HG03095 (cell line): ENCODE results near the gene XNDC1N.
"Not testable (repeated sequence)": the region's sequence is repeated elsewhere in the genome, so short reads cannot be mapped to it uniquely, and the experiment has no call there.

Experiments
- ATAC-seq: cut with Tn5 transposase; IDR thresholded peaks from one replicate; pipeline ENCODE4 v1.9.1; 2021; ENCODE audit warnings: moderate library complexity; ENCODE audit not compliant: unreplicated experiment

XNDC1N gene

DNA sequence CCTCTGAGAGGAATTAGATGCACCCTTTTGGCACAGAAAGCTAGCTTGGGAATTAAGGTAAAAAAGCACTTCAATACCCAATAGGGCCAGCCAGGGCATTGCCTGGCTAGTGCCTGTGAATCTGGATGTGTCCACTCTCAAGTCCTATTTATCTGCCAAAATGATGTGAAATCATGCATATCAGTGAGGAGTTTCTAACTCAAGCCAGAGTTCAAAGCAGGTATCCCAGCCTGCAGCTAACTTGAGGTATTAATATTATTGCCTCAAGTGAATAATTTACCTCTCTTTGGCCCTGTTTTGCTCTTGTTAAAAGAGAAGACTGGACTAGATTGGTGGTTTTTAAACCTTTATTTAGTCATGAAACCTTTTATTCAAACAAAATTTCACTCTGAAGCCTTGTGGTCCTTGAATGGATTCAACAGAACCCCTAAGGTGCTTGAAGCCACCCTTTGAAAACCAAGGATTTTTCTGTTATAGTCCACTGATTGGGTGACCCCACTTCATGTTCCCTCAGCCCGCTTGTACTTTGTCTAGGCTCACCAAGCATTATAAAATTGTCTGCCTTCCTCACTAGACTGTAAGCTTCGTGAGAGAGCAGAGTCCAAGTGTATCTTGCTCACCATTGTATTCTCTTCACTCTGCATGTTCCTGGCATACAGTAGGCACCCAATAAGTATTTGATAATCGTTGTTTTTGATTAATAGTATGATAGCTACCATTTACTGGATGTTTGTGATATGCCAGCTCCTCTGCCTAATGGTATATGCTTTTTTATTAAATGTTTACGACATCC lies 4.9 kb upstream of the XNDC1N start:
- ATAC-seq: no peak

DNA sequence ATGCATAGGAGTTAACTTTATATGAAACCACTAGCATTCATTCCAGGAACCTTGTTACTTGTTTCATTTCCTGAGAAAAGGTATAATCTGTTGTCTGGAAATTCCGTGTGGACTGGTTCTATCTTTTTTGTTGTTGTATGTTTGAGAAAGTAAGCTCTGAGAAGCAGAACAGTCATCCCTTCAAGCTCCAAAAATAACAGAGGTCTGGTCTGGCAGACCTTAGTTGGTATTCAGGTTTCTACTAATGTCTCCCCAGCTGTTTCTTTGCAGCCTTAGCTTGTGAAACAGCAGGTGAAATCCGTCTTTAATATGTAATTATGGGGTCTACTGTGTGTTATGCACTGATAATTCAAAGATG lies 2.8 kb upstream of the XNDC1N start:
- no peak for ATAC-seq

- ATAC-seq: no peak
Observed at GRCh38 chr11:71930556-71931244, 2.3 kb upstream of the XNDC1N start.

- no peak for ATAC-seq
Observed at GRCh38 chr11:71929491-71929890, 1.1 kb upstream of the XNDC1N start.

DNA sequence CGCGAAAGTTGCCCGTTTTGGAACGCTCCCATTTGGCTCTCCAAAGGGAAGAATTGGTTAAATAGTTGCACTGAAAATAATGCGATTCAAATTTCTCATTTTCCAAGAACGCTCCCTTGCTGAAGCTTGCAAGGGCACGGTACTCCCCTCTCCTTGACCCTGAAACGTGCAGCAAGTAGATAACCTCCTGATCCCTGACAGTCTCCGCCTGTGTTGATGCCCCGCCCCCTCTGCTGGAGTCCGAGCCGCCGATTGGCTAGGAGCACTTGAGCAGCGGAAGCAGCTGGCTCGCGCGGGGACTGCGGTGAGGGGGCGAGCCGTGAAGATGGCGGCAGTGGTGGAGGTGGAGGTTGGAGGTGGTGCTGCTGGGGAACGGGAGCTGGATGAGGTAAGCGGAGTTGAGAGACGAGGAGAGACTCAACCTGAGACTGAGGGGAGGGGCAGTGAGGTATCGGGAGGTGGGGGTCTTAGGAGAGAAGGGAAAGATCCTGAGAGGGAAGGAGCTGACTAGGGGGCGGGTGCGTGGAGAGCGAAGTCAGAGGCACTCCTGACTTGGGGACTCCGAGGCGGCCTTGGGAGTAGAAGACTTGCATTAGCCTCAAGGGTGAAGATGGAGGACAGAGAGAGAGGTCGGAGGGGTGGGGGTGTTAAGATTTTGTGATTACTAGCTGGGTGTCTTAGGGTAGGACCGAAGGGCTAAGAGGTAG lies 496 bp upstream of the XNDC1N start, which contains the start of gene RNF121:
Gene RNF121, plus strand, starts transcription at position 310 of the 707 bp plus-strand sequence. Its CDS starts 16 bp downstream, at position 326.
- peak; percentile 76 for ATAC-seq

DNA sequence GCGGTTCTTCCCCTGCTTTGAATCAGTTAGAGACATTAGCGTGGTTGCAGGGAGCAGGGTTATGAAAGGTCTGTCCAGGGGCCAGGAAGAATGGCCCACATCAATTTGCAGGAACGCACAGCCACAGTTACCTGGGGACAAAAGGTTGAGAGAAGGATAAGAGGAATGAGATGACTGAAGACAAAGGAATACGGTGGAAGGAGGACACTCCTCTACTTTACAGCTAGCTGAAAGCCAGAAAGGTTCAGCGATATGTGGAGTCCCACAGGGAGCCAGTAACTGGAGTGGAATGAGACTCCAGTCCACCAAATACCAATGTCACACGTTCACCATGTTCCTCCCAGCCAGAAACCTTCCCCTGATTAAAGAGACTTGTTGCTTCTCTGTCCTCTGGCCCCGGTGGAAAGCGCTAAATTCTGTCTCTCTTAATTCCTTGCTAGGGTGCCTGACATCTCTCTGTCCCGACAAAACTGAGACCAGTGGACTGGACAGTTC lies 10.7 kb downstream of the XNDC1N start:
- no peak for ATAC-seq

DNA sequence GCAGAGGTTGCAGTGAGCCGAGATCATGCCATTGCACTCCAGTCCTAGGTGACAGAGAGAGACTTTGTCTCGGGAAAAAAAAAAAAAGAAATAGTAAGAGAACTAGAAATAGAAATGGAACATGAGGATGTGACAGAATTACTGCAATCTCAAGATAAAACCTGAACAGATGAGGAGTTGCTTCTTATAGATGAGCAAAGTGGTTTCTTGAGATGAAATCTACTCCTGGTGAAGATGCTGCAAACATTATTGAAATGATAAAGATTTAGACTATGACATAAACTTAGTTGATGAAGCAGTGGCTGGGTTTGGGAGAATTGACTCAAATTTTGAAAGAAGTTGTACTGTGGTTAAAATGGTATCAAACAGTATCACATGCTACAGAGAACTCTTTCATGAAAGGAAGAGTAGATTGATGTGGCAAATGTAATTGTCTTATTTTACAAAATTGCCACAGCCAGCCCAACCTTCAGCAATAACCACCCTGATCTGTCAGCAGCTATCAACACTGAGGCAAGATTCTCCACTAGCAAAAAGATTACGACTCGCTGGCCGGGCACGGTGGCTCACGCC lies 13.7 kb downstream of the XNDC1N start:
- no peak for ATAC-seq

GRCh38 chr11:71913756-71914526 lies 14.5 kb downstream of the XNDC1N start:
- no peak for ATAC-seq

GRCh38 chr11:71911986-71912340 lies 16.4 kb downstream of the XNDC1N start:
- not testable (repeated sequence) for ATAC-seq

GRCh38 chr11:71911321-71911985 lies 16.9 kb downstream of the XNDC1N start:
- not testable (repeated sequence) for ATAC-seq

GRCh38 chr11:71910775-71911174 lies 17.6 kb downstream of the XNDC1N start:
- not testable (repeated sequence) for ATAC-seq

- no peak for ATAC-seq
Observed at GRCh38 chr11:71908218-71908617, 20.2 kb downstream of the XNDC1N start.

GRCh38 chr11:71901137-71901536 lies 27.3 kb downstream of the XNDC1N start:
- ATAC-seq: not testable (repeated sequence)

GRCh38 chr11:71895961-71896360 lies 32.4 kb downstream of the XNDC1N start:
- no peak for ATAC-seq

- not testable (repeated sequence) for ATAC-seq
Observed at GRCh38 chr11:71889181-71889872, 39.1 kb downstream of the XNDC1N start.

GRCh38 chr11:71888335-71889010 lies 39.9 kb downstream of the XNDC1N start:
- ATAC-seq: not testable (repeated sequence)

DNA sequence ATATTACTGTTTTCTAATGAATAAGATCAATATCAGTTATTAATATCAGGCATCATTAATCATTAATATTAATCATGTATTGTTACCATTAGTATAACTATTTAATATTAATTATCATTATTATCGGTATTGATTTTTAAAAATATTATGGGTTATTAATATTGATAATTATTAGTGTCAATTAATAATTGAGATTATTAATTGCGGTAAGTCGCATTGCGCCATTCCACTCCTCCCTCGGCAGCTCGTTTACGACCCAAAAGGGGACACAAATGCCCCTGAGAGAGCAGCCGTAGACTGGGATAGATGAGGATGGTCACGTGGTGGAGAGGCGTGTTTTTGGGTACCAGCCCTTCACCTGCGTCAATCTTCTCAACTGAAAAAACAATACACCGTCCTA lies 42.6 kb downstream of the XNDC1N start:
- ATAC-seq: not testable (repeated sequence)
